ENCODE data around the gene SLC25A48. TPM values are rescaled to one million over a fixed set of nuclear protein-coding genes. Genes with fewer than 3 reads are reported as not detected.

SLC25A48 gene
- total and polyA plus RNA-seq, 3 experiments from 2014 or later, result not detected

DNA sequence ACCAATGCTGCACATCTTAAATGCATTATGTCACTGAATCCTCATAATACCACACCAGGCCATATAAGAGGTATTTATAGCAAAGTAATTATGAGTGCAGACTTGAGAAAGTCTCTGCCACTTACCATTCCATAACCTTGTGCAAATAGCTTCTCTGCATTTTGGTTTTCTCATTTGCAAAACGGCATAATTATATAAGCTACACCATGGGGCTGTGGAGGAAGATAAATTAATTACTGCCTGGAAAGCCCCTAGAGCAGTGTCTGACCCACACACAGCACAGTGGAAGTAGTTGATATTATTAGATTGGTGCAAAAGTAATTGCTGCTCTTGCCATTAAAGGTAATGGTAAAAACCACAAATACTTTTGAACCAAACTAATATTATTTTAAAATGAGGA, 70.7 kb downstream of the SLC25A48 start:
- Histone ChIP-seq H3K4me1 (ENCODE audit: insufficient read depth, low read length) (no peaks in the 10 kb centered on the region), H3K4me3 (ENCODE audit: low read length) (no peak overlapping the region), H3K27me3 (ENCODE audit: insufficient read depth, low read length, poor library complexity, severe bottlenecking) (no peaks in the 10 kb centered on the region), H3K27ac (ENCODE audit: low read depth, low read length) (no peak overlapping the region), H3K36me3 (ENCODE audit: insufficient read depth, low read length) (no peaks in the 10 kb centered on the region), H3K9me3 (ENCODE audit: low read length) (no peaks in the 10 kb centered on the region)
- Mint-ChIP-seq H3K27ac (no peak overlapping the region), H3K4me1 (no peaks in the 10 kb centered on the region), H3K36me3 (no peaks in the 10 kb centered on the region), H3K27me3 (peaks cover 15 to 42% of the 10 kb centered on the region in 2 donors), H3K9me3 (no peaks in the 10 kb centered on the region), H3K4me3 (no peak overlapping the region)
- no peak for DNase-seq
- ChIA-PET POLR2A (no interaction called here), CTCF (no interaction called here)

DNA sequence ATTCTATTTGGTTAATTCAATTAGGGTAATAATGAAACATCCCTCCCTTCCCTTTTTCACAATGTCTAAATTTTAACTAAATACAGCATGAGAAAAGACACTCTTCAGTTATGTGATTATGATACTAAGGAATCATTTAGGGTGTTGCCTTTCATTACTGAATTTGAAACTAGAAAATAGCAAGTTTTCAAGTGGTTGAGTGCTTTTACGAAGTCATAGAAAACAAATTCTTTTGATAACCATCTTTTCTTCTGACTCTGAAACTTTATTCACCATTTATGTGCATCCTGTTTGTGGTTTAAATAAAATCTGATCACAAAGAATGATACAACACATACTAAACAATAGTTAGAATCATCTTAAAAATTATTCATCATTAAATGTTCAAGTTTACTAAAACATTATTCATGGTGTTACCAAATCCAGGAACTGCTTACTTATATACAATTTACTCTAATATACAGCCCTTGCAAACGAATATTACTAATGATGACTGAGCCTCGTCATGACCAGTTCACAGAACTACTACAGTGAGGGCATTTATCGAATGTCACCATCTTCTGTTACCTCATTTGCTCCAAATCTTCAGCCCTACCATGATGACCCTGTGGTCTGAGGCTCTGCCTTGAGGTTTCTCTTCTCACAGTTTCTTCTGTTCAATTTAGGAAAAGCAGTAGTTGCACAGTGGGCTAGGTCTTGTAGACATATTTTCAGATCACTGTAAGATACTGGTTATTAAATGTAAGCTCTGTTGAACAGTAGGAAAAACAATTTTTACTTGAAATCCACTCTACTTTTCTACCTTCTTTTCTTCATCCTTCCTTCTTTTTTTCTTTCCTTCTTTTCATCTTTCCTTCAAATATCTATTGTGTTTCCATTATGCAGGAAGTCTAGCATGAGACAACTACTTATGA, 79.5 kb downstream of the SLC25A48 start:
- peaks cover 13 to 34% (median 27%) of the 10 kb centered on the region in 3 donors for H3K4me1 Mint-ChIP-seq
- ChIA-PET CTCF (no interaction called here), POLR2A (no interaction called here)
- Histone ChIP-seq H3K36me3 (ENCODE audit: insufficient read depth, low read length) (no peaks in the 10 kb centered on the region), H3K4me1 (ENCODE audit: insufficient read depth, low read length) (no peaks in the 10 kb centered on the region), H3K27ac (ENCODE audit: low read depth, low read length) (no peak overlapping the region), H3K4me3 (ENCODE audit: low read length) (no peak overlapping the region), H3K27me3 (ENCODE audit: insufficient read depth, low read length, poor library complexity, severe bottlenecking) (peaks cover 5% of the 10 kb centered on the region), H3K9me3 (ENCODE audit: low read length) (no peaks in the 10 kb centered on the region)
- no peak for DNase-seq
- peak overlapping the region in 1 of 7 donors; percentile 2 for H3K4me3 Mint-ChIP-seq
- H3K9me3 Mint-ChIP-seq, result peaks cover 0 to 2% (median 0%) of the 10 kb centered on the region in 5 donors
- peaks cover 5 to 67% of the 10 kb centered on the region in 2 donors for H3K27me3 Mint-ChIP-seq
- H3K27ac Mint-ChIP-seq, result no peak overlapping the region
- H3K36me3 Mint-ChIP-seq, result no peaks in the 10 kb centered on the region

DNA sequence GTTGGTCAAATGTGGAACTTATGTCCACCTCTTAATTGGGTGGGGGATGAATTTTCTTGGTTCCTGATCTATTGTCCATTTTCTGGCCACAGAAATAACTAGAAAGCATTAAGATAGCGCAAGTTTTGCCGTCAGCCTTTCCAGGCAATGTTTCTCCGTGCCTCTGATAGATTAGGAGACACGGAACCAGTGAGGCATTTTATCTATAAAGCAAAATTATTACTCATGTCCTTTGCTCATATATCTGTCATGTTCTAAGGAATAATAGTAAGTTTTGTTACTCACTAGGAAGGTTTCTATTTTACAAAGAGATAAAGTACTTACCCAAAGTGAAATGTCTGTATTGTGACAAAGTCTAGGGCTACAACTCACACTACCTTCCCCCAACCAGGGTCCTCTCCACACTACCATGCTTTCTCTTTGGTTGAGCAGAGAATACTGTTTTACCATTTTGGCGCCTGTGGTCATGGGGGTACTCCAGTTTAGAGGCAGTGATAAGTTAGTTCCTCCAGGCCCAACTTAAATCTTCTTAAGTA, 81.1 kb downstream of the SLC25A48 start:
- H3K9me3 ChIP-seq (ENCODE audit: low read length), result no peaks in the 10 kb centered on the region
- POLR2A ChIA-PET, result no interaction called here
- Mint-ChIP-seq H3K4me3 (no peak overlapping the region), H3K9me3 (peaks cover 0 to 2% (median 0%) of the 10 kb centered on the region in 5 donors), H3K4me1 (peaks cover 13 to 34% (median 27%) of the 10 kb centered on the region in 3 donors), H3K27me3 (peaks cover 9 to 62% of the 10 kb centered on the region in 2 donors), H3K36me3 (no peaks in the 10 kb centered on the region), H3K27ac (no peak overlapping the region)
- H3K27ac ChIP-seq (ENCODE audit: low read depth, low read length), result no peak overlapping the region
- no peak overlapping the region for H3K4me3 ChIP-seq (ENCODE audit: low read length)
- no peaks in the 10 kb centered on the region for H3K4me1 ChIP-seq (ENCODE audit: insufficient read depth, low read length)
- DNase-seq, result no peak
- H3K27me3 ChIP-seq (ENCODE audit: insufficient read depth, low read length, poor library complexity, severe bottlenecking), result peaks cover 5% of the 10 kb centered on the region
- no peaks in the 10 kb centered on the region for H3K36me3 ChIP-seq (ENCODE audit: insufficient read depth, low read length)
- CTCF ChIA-PET, result no interaction called here

DNA sequence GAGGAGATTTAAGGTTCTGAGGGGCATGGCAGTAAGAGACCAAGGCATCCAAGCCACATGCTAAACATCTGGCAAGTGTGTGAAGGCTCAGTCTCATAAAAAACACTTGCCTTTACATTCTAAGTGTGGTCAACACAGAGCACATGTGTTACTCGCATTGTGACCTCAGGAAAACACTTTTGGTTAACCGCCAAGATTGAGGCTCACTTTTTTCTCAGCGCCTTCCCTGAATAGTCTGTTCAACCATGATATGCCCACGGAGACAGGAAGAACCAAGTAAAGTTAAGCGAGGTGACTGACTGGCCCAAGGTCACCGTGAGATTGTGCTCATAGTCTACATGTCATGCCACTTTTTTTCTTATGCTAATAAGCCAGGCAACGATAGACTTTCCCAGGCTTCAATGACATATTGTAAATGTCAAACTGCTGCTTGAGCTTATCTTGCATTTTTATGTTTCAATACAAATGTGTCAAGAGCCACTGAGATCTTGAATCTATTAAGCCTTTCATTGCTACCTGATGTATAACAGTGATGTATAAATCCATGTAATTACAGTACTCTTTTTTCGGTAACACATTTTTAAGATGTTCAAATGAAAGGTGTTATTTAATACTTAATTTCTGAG, 82.3 kb downstream of the SLC25A48 start:
- H3K9me3 ChIP-seq (ENCODE audit: low read length), result no peaks in the 10 kb centered on the region
- peaks cover 0 to 2% (median 0%) of the 10 kb centered on the region in 5 donors for H3K9me3 Mint-ChIP-seq
- H3K4me1 ChIP-seq (ENCODE audit: insufficient read depth, low read length), result no peaks in the 10 kb centered on the region
- H3K27me3 ChIP-seq (ENCODE audit: insufficient read depth, low read length, poor library complexity, severe bottlenecking), result peaks cover 5% of the 10 kb centered on the region
- ChIA-PET CTCF (no interaction called here), POLR2A (no interaction called here)
- no peaks in the 10 kb centered on the region for H3K36me3 Mint-ChIP-seq
- peaks cover 10 to 50% of the 10 kb centered on the region in 2 donors for H3K27me3 Mint-ChIP-seq
- no peak overlapping the region for H3K27ac Mint-ChIP-seq
- peak overlapping the region in 1 of 7 donors; percentile 24 for H3K4me3 Mint-ChIP-seq
- H3K27ac ChIP-seq (ENCODE audit: low read depth, low read length), result no peak overlapping the region
- H3K36me3 ChIP-seq (ENCODE audit: insufficient read depth, low read length), result no peaks in the 10 kb centered on the region
- H3K4me1 Mint-ChIP-seq, result peaks cover 13 to 34% (median 27%) of the 10 kb centered on the region in 3 donors
- H3K4me3 ChIP-seq (ENCODE audit: low read length), result no peak overlapping the region
- DNase-seq, result peak in 1 of 5 donors; percentile 12

DNA sequence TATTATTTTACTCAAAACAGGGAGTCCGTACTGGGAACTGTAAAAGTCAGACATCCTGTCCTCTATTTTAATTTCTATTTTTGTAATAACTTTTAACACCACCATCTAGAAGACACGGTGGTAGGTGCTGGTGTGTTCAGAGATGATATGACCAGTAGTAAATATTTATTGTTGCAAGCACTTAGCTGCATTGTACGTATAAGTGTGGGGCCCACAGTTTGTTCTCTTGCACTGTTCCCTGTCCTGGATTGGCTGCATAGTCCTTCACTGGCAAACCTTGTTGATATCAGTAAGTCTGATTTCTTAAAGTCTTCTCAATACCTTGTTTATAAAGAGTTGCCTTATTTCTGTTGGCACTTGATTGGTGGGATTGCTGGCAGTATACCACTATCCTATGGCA, 85.7 kb downstream of the SLC25A48 start:
- Mint-ChIP-seq H3K36me3 (no peaks in the 10 kb centered on the region), H3K4me3 (no peak overlapping the region), H3K4me1 (peaks cover 7 to 18% (median 14%) of the 10 kb centered on the region in 3 donors), H3K27ac (no peak overlapping the region), H3K27me3 (peaks cover 11 to 66% of the 10 kb centered on the region in 2 donors), H3K9me3 (peaks cover 0 to 2% (median 0%) of the 10 kb centered on the region in 5 donors)
- Histone ChIP-seq H3K27ac (ENCODE audit: low read depth, low read length) (no peak overlapping the region), H3K27me3 (ENCODE audit: insufficient read depth, low read length, poor library complexity, severe bottlenecking) (peaks cover 3% of the 10 kb centered on the region), H3K36me3 (ENCODE audit: insufficient read depth, low read length) (no peaks in the 10 kb centered on the region), H3K4me3 (ENCODE audit: low read length) (no peak overlapping the region), H3K9me3 (ENCODE audit: low read length) (no peaks in the 10 kb centered on the region), H3K4me1 (ENCODE audit: insufficient read depth, low read length) (no peaks in the 10 kb centered on the region)
- ChIA-PET CTCF (no interaction called here), POLR2A (no interaction called here)
- no peak for DNase-seq

DNA sequence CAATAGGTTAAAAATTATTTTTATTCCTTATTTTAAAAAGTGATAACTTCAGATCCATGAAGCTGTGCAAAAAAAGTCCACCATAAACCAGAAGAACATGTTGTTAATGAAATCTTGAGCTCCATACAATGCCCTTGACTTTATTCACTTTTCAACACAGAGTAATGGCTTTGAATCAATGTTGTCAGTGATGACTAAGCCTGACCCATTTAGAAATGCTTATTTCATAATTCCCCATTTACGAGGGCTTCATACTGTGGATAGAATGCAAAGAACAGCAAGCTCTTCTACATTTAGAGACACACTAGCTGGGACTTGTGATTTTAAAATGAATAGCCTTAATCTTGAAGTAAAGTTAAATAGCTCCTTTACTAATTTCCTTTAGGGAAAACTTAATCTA, 86.9 kb downstream of the SLC25A48 start:
- H3K27me3 ChIP-seq (ENCODE audit: insufficient read depth, low read length, poor library complexity, severe bottlenecking), result no peaks in the 10 kb centered on the region
- peaks cover 11 to 66% of the 10 kb centered on the region in 2 donors for H3K27me3 Mint-ChIP-seq

DNA sequence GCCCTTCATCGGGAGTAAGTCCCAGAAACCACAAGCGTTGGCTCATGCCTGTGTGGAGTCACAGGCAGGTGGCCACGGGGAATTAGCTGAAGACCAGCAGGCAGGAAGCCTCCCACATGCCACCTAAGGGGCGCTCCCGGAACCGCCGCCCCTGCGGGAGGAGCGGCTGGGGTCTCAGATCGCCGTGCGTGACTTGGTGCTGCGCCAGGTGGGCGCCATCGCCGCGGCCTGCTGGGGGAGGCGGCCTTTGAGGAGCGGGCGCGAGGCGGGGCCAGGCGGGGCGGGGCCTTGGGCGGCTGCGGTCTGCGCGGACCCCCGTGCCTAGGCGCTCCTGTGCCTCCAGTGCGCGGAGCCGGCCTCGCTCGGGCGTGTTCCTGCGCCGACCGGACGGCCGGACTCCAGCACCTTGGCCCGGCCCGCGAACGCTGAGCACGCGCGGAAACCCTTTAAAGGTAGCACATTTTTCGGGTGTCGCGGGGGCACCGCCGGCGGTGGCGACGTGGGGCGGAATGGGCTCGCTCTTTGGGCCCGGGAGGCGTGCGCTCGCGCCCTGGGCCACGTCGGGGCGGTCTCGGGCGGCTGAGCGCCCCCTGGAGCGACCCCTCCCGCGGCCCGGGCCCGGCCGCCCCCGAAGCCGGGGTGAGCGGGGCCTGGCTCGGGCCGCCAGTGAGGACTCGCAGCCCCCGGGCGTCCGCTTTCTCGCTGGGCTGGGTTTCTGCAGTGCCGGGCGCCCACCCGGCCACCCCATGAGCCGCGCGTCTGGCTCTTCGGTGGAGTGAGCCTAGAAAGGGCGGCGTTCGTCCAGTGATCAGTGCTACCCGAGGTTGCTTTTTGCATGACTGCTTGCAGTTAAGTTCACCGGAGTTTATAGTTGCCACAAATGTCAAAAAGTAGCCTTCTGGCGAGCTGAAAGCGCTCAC, 95.8 kb downstream of the SLC25A48 start:
- no peak overlapping the region for H3K27ac Mint-ChIP-seq
- no peaks in the 10 kb centered on the region for H3K36me3 ChIP-seq (ENCODE audit: insufficient read depth, low read length)
- DNase-seq, result no peak
- H3K36me3 Mint-ChIP-seq, result no peaks in the 10 kb centered on the region
- no peaks in the 10 kb centered on the region for H3K4me1 ChIP-seq (ENCODE audit: insufficient read depth, low read length)
- no peak overlapping the region for H3K27ac ChIP-seq (ENCODE audit: low read depth, low read length)
- CTCF ChIA-PET, result interaction anchor here (0.7 kb wide), 1 partner anchor 9 kb away, joined by 4 read pairs; no protein-coding TSS in a partner anchor
- peak overlapping the region in 4 of 7 donors; percentile 20 to 59 (median 48) for H3K4me3 Mint-ChIP-seq
- peaks cover 4% of the 10 kb centered on the region for H3K27me3 ChIP-seq (ENCODE audit: insufficient read depth, low read length, poor library complexity, severe bottlenecking)
- H3K4me1 Mint-ChIP-seq, result peaks cover 0 to 6% (median 0%) of the 10 kb centered on the region in 3 donors
- H3K9me3 Mint-ChIP-seq, result peaks cover 1 to 8% (median 6%) of the 10 kb centered on the region in 5 donors
- POLR2A ChIA-PET, result no interaction called here
- no peak overlapping the region for H3K4me3 ChIP-seq (ENCODE audit: low read length)
- H3K27me3 Mint-ChIP-seq, result peaks cover 40 to 69% of the 10 kb centered on the region in 2 donors
- no peaks in the 10 kb centered on the region for H3K9me3 ChIP-seq (ENCODE audit: low read length)

More for the DNA sequence above, 86.9 kb downstream of the SLC25A48 start:
- POLR2A ChIA-PET, result no interaction called here
- Mint-ChIP-seq H3K36me3 (no peaks in the 10 kb centered on the region), H3K9me3 (peaks cover 0 to 2% (median under 1%) of the 10 kb centered on the region in 5 donors), H3K27ac (no peak overlapping the region), H3K4me1 (peaks cover 5 to 13% (median 6%) of the 10 kb centered on the region in 3 donors), H3K4me3 (no peak overlapping the region)
- no peak for DNase-seq
- CTCF ChIA-PET, result interaction anchor here (0.5 kb wide), 1 partner anchor 8 kb away, joined by 4 read pairs; no protein-coding TSS in a partner anchor
- Histone ChIP-seq H3K4me3 (ENCODE audit: low read length) (no peak overlapping the region), H3K4me1 (ENCODE audit: insufficient read depth, low read length) (no peaks in the 10 kb centered on the region), H3K9me3 (ENCODE audit: low read length) (no peaks in the 10 kb centered on the region), H3K36me3 (ENCODE audit: insufficient read depth, low read length) (no peaks in the 10 kb centered on the region), H3K27ac (ENCODE audit: low read depth, low read length) (no peak overlapping the region)
